Ramos (cell line): ENCODE data around the gene PITPNM1.

ENCODE experiments used
- in situ Hi-C: fragments of 300-500 bp; cut with MboI; formaldehyde crosslinking; loops from one replicate; pipeline ENCODE4 v1.14.3; 2022; ENCODE audit warnings: low sequenced_read_pairs; ENCODE audit not compliant: unreplicated experiment

Gene PITPNM1

GRCh38 chr11:67450796-67451657 is 54.1 kb downstream of the PITPNM1 start:
- in situ Hi-C loops = no loop called here

- in situ Hi-C loops = no loop called here
These were observed 55.9 kb downstream of the PITPNM1 start for GRCh38 chr11:67449116-67449844.

GRCh38 chr11:67448220-67448609 is 56.9 kb downstream of the PITPNM1 start:
- in situ Hi-C loops = no loop called here

GRCh38 chr11:67445515-67445914 is 59.6 kb downstream of the PITPNM1 start:
- in situ Hi-C loops = no loop called here

GRCh38 chr11:67442504-67443404 is 62.4 kb downstream of the PITPNM1 start:
- in situ Hi-C loops = no loop called here
